Ovary (tissue), 3 donors: ENCODE measurements around the gene RERE.

ENCODE experiments used
- EP300 ChIP-seq: sonication (generic); formaldehyde crosslinking; IDR thresholded peaks from one replicate; pipeline ENCODE4 v1.6.1; 2017; ENCODE audit warnings: antibody characterized with exemption
- POLR2A ChIP-seq: fragments of 450-650 bp; IDR thresholded peaks from one replicate; pipeline ENCODE4 v1.6.1; 2017; ENCODE audit warnings: antibody characterized with exemption, mild to moderate bottlenecking, moderate library complexity
- TF ChIP-seq, protein P1 (sequence below), 3 donors: fragments of 450-650 bp in 2 of 3; fragments of 200-600 bp in 1 of 3; IDR thresholded peaks; one replicate each; pipeline versions ENCODE4 v1.5.1 to v1.8.0; 2016 to 2022; ENCODE audit warnings: antibody characterized with exemption in 3 of 3, mild to moderate bottlenecking in 1 of 3
- donor health status: DM: no; HTN: no; CAD: no.

DNA sequence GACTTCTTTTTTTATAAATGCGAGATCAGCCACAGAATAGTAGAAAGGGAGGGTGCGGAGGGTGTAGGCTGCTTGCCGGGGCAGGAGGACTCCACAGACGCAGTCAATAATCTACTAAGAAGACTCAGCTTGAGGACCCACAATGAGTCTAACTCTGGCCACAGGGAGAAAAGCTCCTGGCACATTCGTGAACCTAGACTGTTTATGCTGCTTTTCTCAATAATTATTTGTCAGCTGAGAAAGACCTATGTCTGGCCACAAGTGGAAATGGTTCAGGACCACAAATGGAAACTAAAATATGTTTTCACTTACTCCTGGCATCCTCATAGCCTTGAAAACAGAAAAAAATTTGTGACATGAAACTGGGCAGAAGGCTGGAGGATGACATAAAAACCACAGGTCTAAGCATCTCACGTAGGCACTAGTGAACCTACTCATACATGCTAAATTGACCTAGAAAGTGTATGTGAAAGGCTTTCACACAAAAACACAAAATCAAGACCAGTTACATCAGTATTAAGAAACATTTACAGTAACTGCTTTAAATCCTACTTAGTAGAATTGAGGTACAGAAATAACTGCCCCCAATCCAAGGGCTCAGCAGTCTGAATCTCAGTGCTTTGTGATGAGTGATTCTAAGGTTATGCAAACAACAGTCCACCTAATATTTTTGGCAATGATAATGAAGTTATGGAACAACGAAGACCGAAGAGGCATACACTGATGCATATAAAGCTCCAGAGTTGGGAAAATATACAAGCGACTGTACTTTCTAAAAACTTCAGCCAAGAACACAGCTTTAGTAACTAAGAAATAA lies 340.1 kb downstream of the RERE start:
- TF ChIP-seq, protein P1, sequence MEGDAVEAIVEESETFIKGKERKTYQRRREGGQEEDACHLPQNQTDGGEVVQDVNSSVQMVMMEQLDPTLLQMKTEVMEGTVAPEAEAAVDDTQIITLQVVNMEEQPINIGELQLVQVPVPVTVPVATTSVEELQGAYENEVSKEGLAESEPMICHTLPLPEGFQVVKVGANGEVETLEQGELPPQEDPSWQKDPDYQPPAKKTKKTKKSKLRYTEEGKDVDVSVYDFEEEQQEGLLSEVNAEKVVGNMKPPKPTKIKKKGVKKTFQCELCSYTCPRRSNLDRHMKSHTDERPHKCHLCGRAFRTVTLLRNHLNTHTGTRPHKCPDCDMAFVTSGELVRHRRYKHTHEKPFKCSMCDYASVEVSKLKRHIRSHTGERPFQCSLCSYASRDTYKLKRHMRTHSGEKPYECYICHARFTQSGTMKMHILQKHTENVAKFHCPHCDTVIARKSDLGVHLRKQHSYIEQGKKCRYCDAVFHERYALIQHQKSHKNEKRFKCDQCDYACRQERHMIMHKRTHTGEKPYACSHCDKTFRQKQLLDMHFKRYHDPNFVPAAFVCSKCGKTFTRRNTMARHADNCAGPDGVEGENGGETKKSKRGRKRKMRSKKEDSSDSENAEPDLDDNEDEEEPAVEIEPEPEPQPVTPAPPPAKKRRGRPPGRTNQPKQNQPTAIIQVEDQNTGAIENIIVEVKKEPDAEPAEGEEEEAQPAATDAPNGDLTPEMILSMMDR (IDR thresholded peaks at IDR 0.05): no peak
- TF ChIP-seq POLR2A (no peak), EP300 (no peak)
